B cell (primary cell): ENCODE data around the gene ATP9B. TPM values are rescaled to one million over a fixed set of nuclear protein-coding genes. Genes with fewer than 3 reads are reported as not detected.

ENCODE experiments used
- ATAC-seq: fragments of 200-7000 bp; cut with Tn5 transposase; one replicate; pipeline ENCODE4 v1.10.0; 2021; ENCODE audit warnings: low read depth, mild to moderate bottlenecking, moderate number of reproducible peaks, moderate library complexity
- CTCF ChIA-PET: fragments of 350-600 bp; sonication (Branson Sonifier 250); formaldehyde crosslinking; loops from one replicate; lab custom pipeline; 2021; ENCODE audit warnings: antibody characterized with exemption, inconsistent platforms; lab: Charles Lee
- POLR2A ChIA-PET: fragments of 350-600 bp; sonication (Branson Sonifier 250); formaldehyde crosslinking; loops from one replicate; lab custom pipeline; 2021; ENCODE audit warnings: antibody characterized with exemption; lab: Charles Lee
- DNase-seq: peaks from one replicate; pipeline ENCODE4 v3.0.0; 2013
- H2AFZ ChIP-seq: 2 replicates; pipeline ENCODE4 v1.6.1; 2012; ENCODE audit warnings: mild to moderate bottlenecking, low read depth, low read length; ENCODE audit not compliant: insufficient read depth, poor library complexity, severe bottlenecking
- H3K27ac ChIP-seq, 2 donors: 1 replicate in 1 of 2; 2 replicates in 1 of 2; pipeline ENCODE4 v1.5.1; 2012 to 2013; ENCODE audit warnings: low read length in 2 of 2, mild to moderate bottlenecking in 2 of 2, moderate library complexity in 1 of 2
- H3K27me3 ChIP-seq, 4 experiments: fragments of 200-600 bp in 1 of 4; sonication (generic) in 1 of 4; replicated peaks in 1 of 4; 1 replicate in 2 of 4; 2 replicates in 2 of 4; pipeline versions ENCODE4 v1.6.1 to v1.7.0; 2013 to 2016; ENCODE audit warnings: low read length in 3 of 4, mild to moderate bottlenecking in 2 of 4, mixed read lengths in 1 of 4, moderate library complexity in 1 of 4; ENCODE audit not compliant: insufficient read depth in 4 of 4, control insufficient read depth in 3 of 4; ENCODE audit errors: control extremely low read depth in 1 of 4
- H3K36me3 ChIP-seq, 2 experiments: replicated peaks in 1 of 2; 1 replicate in 1 of 2; 2 replicates in 1 of 2; pipeline versions ENCODE4 v1.6.1 to v1.7.1; 2013; ENCODE audit warnings: low read length in 1 of 2; ENCODE audit not compliant: insufficient read depth in 2 of 2, control insufficient read depth in 1 of 2; ENCODE audit errors: control extremely low read depth in 1 of 2, extremely low read depth in 1 of 2
- H3K4me1 ChIP-seq, 2 donors: fragments of 200-600 bp in 1 of 2; sonication (generic) in 1 of 2; 1 replicate in 1 of 2; 2 replicates in 1 of 2; pipeline versions ENCODE4 v1.5.1 to v1.6.1; 2013 to 2017; ENCODE audit warnings: low read length in 2 of 2; ENCODE audit not compliant: control insufficient read depth in 2 of 2, insufficient read depth in 2 of 2
- H3K4me2 ChIP-seq: replicated peaks from 2 replicates; pipeline ENCODE3; 2012; ENCODE audit warnings: mild to moderate bottlenecking, low read depth, low read length; ENCODE audit not compliant: poor library complexity, severe bottlenecking
- H3K4me3 ChIP-seq, 5 experiments: fragments of 200-600 bp in 1 of 5; sonication (generic) in 1 of 5; 1 replicate in 3 of 5; 2 replicates in 2 of 5; pipeline versions ENCODE4 v1.5.1 to v1.7.0; 2011 to 2016; ENCODE audit warnings: low read length in 4 of 5, mild to moderate bottlenecking in 4 of 5, low read depth in 2 of 5, control low read depth in 1 of 5, moderate library complexity in 1 of 5; ENCODE audit not compliant: insufficient read depth in 1 of 5; ENCODE audit errors: control extremely low read depth in 1 of 5, extremely low read depth in 1 of 5
- H3K79me2 ChIP-seq: fragments of 200-600 bp; sonication (generic); one replicate; pipeline ENCODE4 v1.6.0; 2016; ENCODE audit warnings: low read length; ENCODE audit not compliant: control insufficient read depth, insufficient read depth
- H3K9ac ChIP-seq: fragments of 200-600 bp; sonication (generic); 2 replicates; pipeline ENCODE4 v1.6.1; 2017; ENCODE audit warnings: mild to moderate bottlenecking, low read length, moderate library complexity
- H3K9me3 ChIP-seq, 3 donors: one replicate each; pipeline versions ENCODE4 v1.6.1 to v1.7.1; 2013; ENCODE audit warnings: low read length in 2 of 3; ENCODE audit not compliant: control insufficient read depth in 2 of 3, insufficient read depth in 1 of 3; ENCODE audit errors: control extremely low read depth in 1 of 3
- H4K20me1 ChIP-seq: 2 replicates; pipeline ENCODE4 v1.6.0; 2012; ENCODE audit warnings: mild to moderate bottlenecking, low read length; ENCODE audit not compliant: insufficient read depth, control insufficient read depth, poor library complexity, severe bottlenecking
- H3K27ac Mint-ChIP-seq: one replicate; pipeline ENCODE4 v1.8.0; 2021; ENCODE audit warnings: mixed read lengths
- H3K27me3 Mint-ChIP-seq: one replicate; pipeline ENCODE4 v1.8.0; 2021; ENCODE audit warnings: mixed read lengths
- H3K4me1 Mint-ChIP-seq: one replicate; pipeline ENCODE4 v1.8.0; 2021; ENCODE audit warnings: mixed read lengths
- H3K4me3 Mint-ChIP-seq: one replicate; pipeline ENCODE4 v1.8.0; 2021; ENCODE audit warnings: mixed read lengths
- H3K9me3 Mint-ChIP-seq: one replicate; pipeline ENCODE4 v1.8.0; 2022; ENCODE audit warnings: mixed read lengths; ENCODE audit not compliant: insufficient read depth
- EZH2 ChIP-seq: IDR thresholded peaks from 2 replicates; pipeline ENCODE4 v1.6.1; 2012; ENCODE audit warnings: borderline replicate concordance, low read depth, mild to moderate bottlenecking, moderate library complexity, low read length; ENCODE audit not compliant: insufficient read depth, poor library complexity, severe bottlenecking
- WGBS: methylation state at CpG from one replicate; pipeline ENCODE4 v1.1.5; 2013; ENCODE audit warnings: missing lambda C conversion rate; ENCODE audit not compliant: insufficient coverage; 5-methylcytosine and 5-hydroxymethylcytosine counted together
- intact Hi-C: fragments of 100-400 bp; cut with micrococcal nuclease; formaldehyde crosslinking; loops from one replicate; pipeline ENCODE4 v1.10.0; 2022
- polyA plus RNA-seq: library from polyadenylated mRNA; depleted of rRNA; stranded (reverse); fragments of >200 nt; gene quantifications from 2 replicates; pipeline ENCODE4 v1.2.3, GENCODE V29; 2012
- total RNA-seq, 2 donors: library from RNA; stranded (reverse); fragments of 120-200 nt in 1 of 2; gene quantifications; 1 replicate in 1 of 2; 2 replicates in 1 of 2; pipeline versions ENCODE4 v1.2.3 to v1.2.4, GENCODE V29; 2013 to 2022
- TF ChIP-seq, protein P1 (sequence below): fragments of 200-600 bp; IDR thresholded peaks from one replicate; pipeline ENCODE4 v1.8.0; 2022; ENCODE audit warnings: antibody characterized with exemption, mild to moderate bottlenecking

Gene ATP9B
- total and polyA plus RNA-seq, 2 donors (not counting 1 experiment from before 2014, with no cell fraction given), result 34.3 to 71.7 TPM

DNA sequence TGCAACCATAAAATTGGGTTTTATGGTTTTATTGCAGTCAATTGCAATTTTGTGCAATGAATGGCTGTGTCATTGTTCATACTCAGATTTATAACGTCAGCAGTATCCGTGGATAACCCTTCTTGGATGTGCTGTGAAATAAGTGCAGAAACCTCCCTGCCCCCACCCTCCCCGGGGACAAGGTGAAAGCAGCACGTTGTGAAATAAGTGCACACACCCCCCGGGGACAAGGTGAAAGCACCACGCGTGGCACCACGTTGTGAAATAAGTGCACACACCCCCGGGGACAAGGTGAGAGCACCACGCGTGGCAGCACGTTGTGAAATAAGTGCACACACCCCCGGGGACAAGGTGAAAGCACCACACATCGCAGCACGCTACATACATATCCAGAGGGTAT, 232.9 kb downstream of the ATP9B start:
- Histone ChIP-seq H4K20me1 (no peaks in the 10 kb centered on the region), H3K36me3 (peaks cover 2 to 43% of the 10 kb centered on the region in 2 experiments), H3K9ac (no peak overlapping the region), H3K27me3 (no peaks in the 10 kb centered on the region), H3K79me2 (no peaks in the 10 kb centered on the region), H3K4me1 (no peaks in the 10 kb centered on the region), H3K27ac (no peak overlapping the region), H2AFZ (no peak overlapping the region), H3K9me3 (no peaks in the 10 kb centered on the region), H3K4me2 (no peak overlapping the region), H3K4me3 (no peak overlapping the region)
- Mint-ChIP-seq H3K4me1 (no peaks in the 10 kb centered on the region), H3K9me3 (no peaks in the 10 kb centered on the region), H3K27me3 (no peaks in the 10 kb centered on the region), H3K4me3 (no peak overlapping the region), H3K27ac (no peak overlapping the region)
- POLR2A ChIA-PET, result no interaction called here
- no peak for TF ChIP-seq EZH2
- TF ChIP-seq, protein P1, sequence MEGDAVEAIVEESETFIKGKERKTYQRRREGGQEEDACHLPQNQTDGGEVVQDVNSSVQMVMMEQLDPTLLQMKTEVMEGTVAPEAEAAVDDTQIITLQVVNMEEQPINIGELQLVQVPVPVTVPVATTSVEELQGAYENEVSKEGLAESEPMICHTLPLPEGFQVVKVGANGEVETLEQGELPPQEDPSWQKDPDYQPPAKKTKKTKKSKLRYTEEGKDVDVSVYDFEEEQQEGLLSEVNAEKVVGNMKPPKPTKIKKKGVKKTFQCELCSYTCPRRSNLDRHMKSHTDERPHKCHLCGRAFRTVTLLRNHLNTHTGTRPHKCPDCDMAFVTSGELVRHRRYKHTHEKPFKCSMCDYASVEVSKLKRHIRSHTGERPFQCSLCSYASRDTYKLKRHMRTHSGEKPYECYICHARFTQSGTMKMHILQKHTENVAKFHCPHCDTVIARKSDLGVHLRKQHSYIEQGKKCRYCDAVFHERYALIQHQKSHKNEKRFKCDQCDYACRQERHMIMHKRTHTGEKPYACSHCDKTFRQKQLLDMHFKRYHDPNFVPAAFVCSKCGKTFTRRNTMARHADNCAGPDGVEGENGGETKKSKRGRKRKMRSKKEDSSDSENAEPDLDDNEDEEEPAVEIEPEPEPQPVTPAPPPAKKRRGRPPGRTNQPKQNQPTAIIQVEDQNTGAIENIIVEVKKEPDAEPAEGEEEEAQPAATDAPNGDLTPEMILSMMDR, result no peak
- ATAC-seq (no peak), DNase-seq (no peak)
- intact Hi-C loops, result no loop called here
- CTCF ChIA-PET, result no interaction called here
- WGBS, result 72% methylated on average over 9 of the region's 15 CpGs

DNA sequence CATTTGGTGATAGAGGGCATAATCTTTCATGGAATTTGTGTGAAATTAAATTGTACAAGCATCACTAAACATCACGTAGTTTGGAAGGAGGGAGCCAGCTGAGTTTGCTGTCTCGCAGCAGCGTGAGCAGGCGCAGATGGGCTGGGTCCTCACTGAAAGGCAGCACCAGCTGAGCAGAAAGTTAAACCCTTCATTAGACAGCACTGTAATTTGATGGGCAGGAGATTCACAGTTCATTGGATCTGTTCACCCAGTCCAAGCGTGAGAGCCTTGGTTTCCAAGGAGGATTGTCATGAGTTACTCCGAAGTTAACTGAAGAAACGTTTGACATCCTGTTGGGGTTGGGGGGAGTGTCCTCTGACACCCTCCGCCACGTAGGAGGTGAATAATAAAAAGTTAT, 236.7 kb downstream of the ATP9B start:
- ChIA-PET POLR2A (no interaction called here), CTCF (no interaction called here)
- 100% methylated on average over 9 of the region's 9 CpGs for WGBS
- Histone ChIP-seq H3K36me3 (peaks cover 2 to 40% of the 10 kb centered on the region in 2 experiments), H3K4me1 (no peaks in the 10 kb centered on the region), H3K27me3 (no peaks in the 10 kb centered on the region), H3K4me2 (no peak overlapping the region), H3K27ac (no peak overlapping the region), H2AFZ (no peak overlapping the region), H3K4me3 (no peak overlapping the region), H3K9ac (no peak overlapping the region), H3K79me2 (no peaks in the 10 kb centered on the region), H3K9me3 (no peaks in the 10 kb centered on the region), H4K20me1 (no peaks in the 10 kb centered on the region)
- TF ChIP-seq EZH2, result no peak
- TF ChIP-seq, protein P1, result no peak
- Mint-ChIP-seq H3K9me3 (no peaks in the 10 kb centered on the region), H3K4me3 (no peak overlapping the region), H3K4me1 (no peaks in the 10 kb centered on the region), H3K27ac (no peak overlapping the region), H3K27me3 (no peaks in the 10 kb centered on the region)
- DNase-seq (no peak), ATAC-seq (no peak)
- intact Hi-C loops, result no loop called here
